Vagina (tissue), 2 donors: ENCODE data around the gene PPP1R13B.

ENCODE experiments used
- POLR2A ChIP-seq, 2 donors: fragments of 450-650 bp; IDR thresholded peaks; one replicate each; pipeline ENCODE4 v1.6.1; 2017; ENCODE audit warnings: antibody characterized with exemption in 2 of 2, mild to moderate bottlenecking in 2 of 2, moderate library complexity in 2 of 2
- TF ChIP-seq, protein P1 (sequence below), 3 experiments: fragments of 450-650 bp in 2 of 3; fragments of 200-600 bp in 1 of 3; sonication (generic) in 1 of 3; IDR thresholded peaks; one replicate each; pipeline ENCODE4 v1.5.1; 2017 to 2019; ENCODE audit warnings: antibody characterized with exemption in 3 of 3, mild to moderate bottlenecking in 2 of 3, moderate library complexity in 2 of 3

DNA sequence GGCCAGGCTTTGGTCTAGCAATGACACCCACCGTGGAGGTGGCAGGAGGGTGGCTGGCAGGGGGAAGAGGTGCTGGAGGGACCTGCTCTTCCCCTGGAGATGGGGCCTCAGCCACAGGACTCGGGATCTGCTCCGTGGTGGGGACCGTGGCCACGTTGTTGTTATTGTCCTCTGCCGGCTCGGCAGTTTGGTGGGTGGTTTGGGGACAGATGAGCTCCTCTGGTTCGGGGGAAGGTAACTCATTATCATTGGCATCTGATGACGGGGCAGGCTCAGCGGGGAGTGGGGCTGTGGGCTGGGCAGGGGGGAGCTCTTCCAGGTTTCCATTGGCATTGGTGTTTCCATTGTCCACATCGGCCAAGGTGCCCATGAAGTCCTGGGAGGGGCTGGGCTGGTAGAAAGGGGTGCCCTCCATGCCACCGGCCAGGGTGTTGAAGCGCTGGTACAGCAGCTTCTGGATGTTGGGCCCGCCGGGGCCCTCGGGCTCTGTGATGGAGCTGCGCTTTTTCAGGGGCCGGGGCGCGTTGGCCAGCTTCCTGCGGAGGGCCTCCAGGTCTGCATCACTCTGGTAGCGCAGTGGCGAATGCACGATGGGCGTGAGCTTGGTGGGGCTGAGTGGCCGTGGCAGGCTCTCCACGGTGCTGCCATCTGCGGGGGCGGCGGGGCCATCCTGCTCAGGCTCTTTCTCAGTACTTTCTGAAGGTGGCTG is 107.4 kb downstream of the PPP1R13B start:
- TF ChIP-seq, protein P1, sequence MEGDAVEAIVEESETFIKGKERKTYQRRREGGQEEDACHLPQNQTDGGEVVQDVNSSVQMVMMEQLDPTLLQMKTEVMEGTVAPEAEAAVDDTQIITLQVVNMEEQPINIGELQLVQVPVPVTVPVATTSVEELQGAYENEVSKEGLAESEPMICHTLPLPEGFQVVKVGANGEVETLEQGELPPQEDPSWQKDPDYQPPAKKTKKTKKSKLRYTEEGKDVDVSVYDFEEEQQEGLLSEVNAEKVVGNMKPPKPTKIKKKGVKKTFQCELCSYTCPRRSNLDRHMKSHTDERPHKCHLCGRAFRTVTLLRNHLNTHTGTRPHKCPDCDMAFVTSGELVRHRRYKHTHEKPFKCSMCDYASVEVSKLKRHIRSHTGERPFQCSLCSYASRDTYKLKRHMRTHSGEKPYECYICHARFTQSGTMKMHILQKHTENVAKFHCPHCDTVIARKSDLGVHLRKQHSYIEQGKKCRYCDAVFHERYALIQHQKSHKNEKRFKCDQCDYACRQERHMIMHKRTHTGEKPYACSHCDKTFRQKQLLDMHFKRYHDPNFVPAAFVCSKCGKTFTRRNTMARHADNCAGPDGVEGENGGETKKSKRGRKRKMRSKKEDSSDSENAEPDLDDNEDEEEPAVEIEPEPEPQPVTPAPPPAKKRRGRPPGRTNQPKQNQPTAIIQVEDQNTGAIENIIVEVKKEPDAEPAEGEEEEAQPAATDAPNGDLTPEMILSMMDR (IDR thresholded peaks at IDR 0.05) = no peak
- TF ChIP-seq POLR2A (IDR thresholded peaks at IDR 0.05) = no peak
